Adrenal gland (tissue), 5 donors: ENCODE measurements around the gene PKN1.

Experiments used
- CTCF ChIP-seq, 6 experiments: fragments of 450-650 bp in 4 of 6; fragments of 200-600 bp in 2 of 6; sonication (generic) in 1 of 6; IDR thresholded peaks; 1 replicate in 5 of 6; 2 replicates in 1 of 6; pipeline versions ENCODE4 v1.5.1 to v1.8.0; 2016 to 2021; ENCODE audit warnings: antibody characterized with exemption in 6 of 6, mild to moderate bottlenecking in 2 of 6, moderate library complexity in 1 of 6
- POLR2A ChIP-seq, 2 donors: fragments of 450-650 bp; IDR thresholded peaks; one replicate each; pipeline ENCODE4 v1.6.1; 2017; ENCODE audit warnings: antibody characterized with exemption in 2 of 2, mild to moderate bottlenecking in 2 of 2, moderate library complexity in 1 of 2
- donor health status: DM: no; HTN: no; CAD: no.

GRCh38 chr19:14413693-14414181 lies 19.4 kb upstream of the PKN1 start:
- TF ChIP-seq CTCF (IDR thresholded peaks at IDR 0.05) (no peak), POLR2A (IDR thresholded peaks at IDR 0.05) (no peak)
